SK-N-SH (cell line): ENCODE measurements around the gene ATP1A4. TPM values are rescaled to one million over a fixed set of nuclear protein-coding genes. Genes with fewer than 3 reads are reported as not detected.

Experiments used
- CTCF ChIA-PET: fragments of 300-600, 350-600 bp; formaldehyde crosslinking; extraction: SDS; loops from one replicate; lab custom pipeline; 2021; lab: Yijun Ruan, JAX
- POLR2A ChIA-PET: fragments of 350-600 bp; sonication (Branson Sonifier 250); formaldehyde crosslinking; extraction: SDS; loops from one replicate; lab custom pipeline; 2020; ENCODE audit warnings: antibody characterized with exemption, inconsistent platforms; lab: Yijun Ruan, JAX
- DNase-seq: peaks from one replicate; pipeline ENCODE4 v3.0.0; 2012
- H2AFZ ChIP-seq: fragments of 200-600 bp; sonication (generic); 2 replicates; pipeline ENCODE4 v1.8.1; 2016; ENCODE audit warnings: antibody characterized with exemption, mild to moderate bottlenecking, low read depth
- H3F3A ChIP-seq: fragments of 200-600 bp; sonication (generic); replicated peaks from 2 replicates; pipeline ENCODE3; 2016; ENCODE audit warnings: antibody characterized with exemption, mild to moderate bottlenecking; ENCODE audit not compliant: insufficient read depth
- H3K27ac ChIP-seq, 2 experiments: fragments of 200-500 bp in 1 of 2; fragments of 200-600 bp in 1 of 2; sonication (Bioruptor generic) in 1 of 2; sonication (generic), shearing (Covaris generic) in 1 of 2; 2 replicates each; pipeline versions ENCODE4 v1.5.1 to v1.6.1; 2014 to 2016; ENCODE audit warnings: low read depth in 2 of 2, inconsistent platforms in 1 of 2, low read length in 1 of 2, mild to moderate bottlenecking in 1 of 2, mixed read lengths in 1 of 2
- H3K27me3 ChIP-seq: fragments of 200-600 bp; sonication (generic), shearing (Covaris generic); 2 replicates; pipeline ENCODE4 v1.6.1; 2016; ENCODE audit warnings: mixed run types; ENCODE audit not compliant: insufficient read depth
- H3K36me3 ChIP-seq, 2 experiments: fragments of 200-500 bp in 1 of 2; fragments of 200-600 bp in 1 of 2; sonication (Bioruptor generic) in 1 of 2; sonication (generic) in 1 of 2; replicated peaks in 1 of 2; 2 replicates each; pipeline versions ENCODE3 to v1.5.1; 2014 to 2016; ENCODE audit warnings: low read length in 1 of 2, mild to moderate bottlenecking in 1 of 2; ENCODE audit not compliant: insufficient read depth in 2 of 2, control insufficient read depth in 1 of 2
- H3K4me1 ChIP-seq, 2 experiments: fragments of 200-500 bp in 1 of 2; fragments of 200-600 bp in 1 of 2; sonication (Bioruptor generic) in 1 of 2; sonication (generic), shearing (Covaris generic) in 1 of 2; 2 replicates each; pipeline versions ENCODE4 v1.5.1 to v1.6.1; 2014 to 2016; ENCODE audit warnings: low read depth in 1 of 2, low read length in 1 of 2, mixed run types in 1 of 2; ENCODE audit not compliant: insufficient read depth in 2 of 2, control insufficient read depth in 1 of 2
- H3K4me2 ChIP-seq: fragments of 200-600 bp; sonication (generic), shearing (Covaris generic); 2 replicates; pipeline ENCODE4 v1.6.1; 2017; ENCODE audit warnings: mixed run types
- H3K4me3 ChIP-seq, 2 experiments: fragments of 200-500 bp in 1 of 2; fragments of 200-600 bp in 1 of 2; sonication (Bioruptor generic) in 1 of 2; sonication (generic), shearing (Covaris generic) in 1 of 2; 2 replicates each; pipeline versions ENCODE4 v1.5.1 to v1.8.1; 2014 to 2016; ENCODE audit warnings: low read depth in 2 of 2, inconsistent platforms in 1 of 2, low read length in 1 of 2, mild to moderate bottlenecking in 1 of 2, mixed read lengths in 1 of 2, moderate library complexity in 1 of 2
- H3K79me2 ChIP-seq: fragments of 200-600 bp; sonication (generic); 2 replicates; pipeline ENCODE4 v1.8.1; 2017; ENCODE audit warnings: mild to moderate bottlenecking; ENCODE audit not compliant: insufficient read depth
- H3K9ac ChIP-seq: fragments of 200-600 bp; sonication (generic); 2 replicates; pipeline ENCODE4 v1.6.1; 2017; ENCODE audit warnings: mixed run types
- H3K9me2 ChIP-seq: fragments of 200-600 bp; sonication (generic); 2 replicates; pipeline ENCODE4 v1.6.1; 2017; ENCODE audit warnings: mixed run types
- H3K9me3 ChIP-seq: fragments of 200-600 bp; sonication (generic); 2 replicates; pipeline ENCODE4 v1.6.1; 2017; ENCODE audit warnings: mixed run types, mild to moderate bottlenecking, moderate library complexity
- H4K20me1 ChIP-seq: fragments of 200-600 bp; sonication (generic); 2 replicates; pipeline ENCODE4 v1.6.1; 2017; ENCODE audit warnings: mild to moderate bottlenecking, mixed run types; ENCODE audit not compliant: insufficient read depth
- CHD2 ChIP-seq: fragments of 150-350 bp; IDR thresholded peaks from 2 replicates; pipeline ENCODE4 v1.6.1; 2018; ENCODE audit warnings: low read length; ENCODE audit not compliant: partially characterized antibody
- ELF1 ChIP-seq: IDR thresholded peaks from 2 replicates; pipeline ENCODE4 v1.4.0; 2012
- EP300 ChIP-seq, 2 experiments: IDR thresholded peaks; 2 replicates each; pipeline versions ENCODE4 v1.4.0 to v1.6.1; 2012; ENCODE audit warnings: borderline replicate concordance in 1 of 2, low read depth in 1 of 2, low read length in 1 of 2
- EZH2phosphoT487 ChIP-seq: fragments of 200-600 bp; sonication (generic); IDR thresholded peaks from 2 replicates; pipeline ENCODE4 v1.6.1; 2017; ENCODE audit warnings: low read depth, mixed run types, mild to moderate bottlenecking, antibody characterized with exemption, moderate library complexity, borderline replicate concordance
- FOSL2 ChIP-seq: IDR thresholded peaks from 2 replicates; pipeline ENCODE4 v1.4.0; 2012; ENCODE audit warnings: low read depth, mild to moderate bottlenecking, moderate library complexity, borderline replicate concordance
- FOXJ3 ChIP-seq: sonication (generic); formaldehyde crosslinking; IDR thresholded peaks from 2 replicates; pipeline ENCODE4 v1.5.1; 2020; ENCODE audit warnings: mild to moderate bottlenecking, missing genetic modification reagents
- GABPA ChIP-seq: IDR thresholded peaks from 2 replicates; pipeline ENCODE4 v1.4.0; 2012; ENCODE audit warnings: low read depth, mild to moderate bottlenecking
- GATA2 ChIP-seq: sonication (generic); formaldehyde crosslinking; IDR thresholded peaks from 2 replicates; pipeline ENCODE4 v1.5.0; 2020; ENCODE audit warnings: mild to moderate bottlenecking, missing genetic modification reagents
- JUND ChIP-seq: IDR thresholded peaks from 2 replicates; pipeline ENCODE4 v1.4.0; 2012
- MXI1 ChIP-seq: IDR thresholded peaks from 2 replicates; pipeline ENCODE4 v1.6.1; 2012; ENCODE audit warnings: mild to moderate bottlenecking, low read depth, low read length, improper control_type of control experiment
- RAD21 ChIP-seq: IDR thresholded peaks from 2 replicates; pipeline ENCODE4 v1.6.1; 2012; ENCODE audit warnings: mild to moderate bottlenecking, low read length
- RFX5 ChIP-seq: IDR thresholded peaks from 2 replicates; pipeline ENCODE4 v1.6.1; 2012; ENCODE audit warnings: mild to moderate bottlenecking, improper control_type of control experiment, low read length
- TCF12 ChIP-seq: IDR thresholded peaks from 2 replicates; pipeline ENCODE4 v1.4.0; 2012
- TEAD4 ChIP-seq: IDR thresholded peaks from 2 replicates; pipeline ENCODE4 v1.4.0; 2012; ENCODE audit warnings: mild to moderate bottlenecking, borderline replicate concordance; ENCODE audit not compliant: insufficient read depth
- YY1 ChIP-seq: IDR thresholded peaks from 2 replicates; pipeline ENCODE4 v1.4.0; 2012; ENCODE audit warnings: low read depth, mild to moderate bottlenecking
- WGBS: methylation state at CpG from one replicate; pipeline ENCODE4 v1.1.6; 2017; ENCODE audit warnings: low lambda C conversion rate; 5-methylcytosine and 5-hydroxymethylcytosine counted together
- polyA plus RNA-seq, 3 experiments: library from polyadenylated mRNA; depleted of rRNA; stranded (reverse); fragments of >200 nt; gene quantifications; 2 replicates each; pipeline ENCODE4 v1.2.3, GENCODE V29; 2012
- TF ChIP-seq, protein P1 (sequence below): fragments of 200-600 bp; sonication (generic); IDR thresholded peaks from 2 replicates; pipeline ENCODE4 v1.6.1; 2017; ENCODE audit warnings: antibody characterized with exemption, mild to moderate bottlenecking, moderate library complexity
- TF ChIP-seq, protein P2 (sequence below): IDR thresholded peaks from 2 replicates; pipeline ENCODE4 v1.4.0; 2012; ENCODE audit warnings: low read depth
- TF ChIP-seq, protein P3 (sequence below): IDR thresholded peaks from 2 replicates; pipeline ENCODE4 v1.4.0; 2012; ENCODE audit warnings: low read depth, borderline replicate concordance
- TF ChIP-seq, protein P4 (sequence below): IDR thresholded peaks from 2 replicates; pipeline ENCODE4 v1.4.0; 2012; ENCODE audit warnings: low read depth, borderline replicate concordance

Gene ATP1A4
- polyA plus RNA-seq, 1 of the 3 experiments (the other 2 are of a cell fraction): not detected

DNA sequence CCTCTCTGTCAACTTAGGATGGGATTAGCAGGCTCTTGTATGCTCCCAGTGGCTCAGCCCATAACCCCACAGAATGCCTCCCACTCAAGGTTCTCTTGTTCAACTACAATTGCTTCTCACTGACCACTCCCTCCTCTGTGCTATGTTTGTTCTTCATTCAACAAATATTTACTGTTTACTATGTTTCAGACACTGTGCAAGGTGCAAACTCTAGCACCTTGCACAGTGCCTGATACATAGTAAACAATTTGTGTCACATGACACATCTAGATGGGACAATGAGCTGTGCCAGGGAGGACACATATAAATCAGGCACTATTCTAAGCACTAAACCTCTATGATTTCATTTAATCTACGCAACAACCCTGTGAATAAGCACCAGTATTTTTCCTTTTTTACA, 20.5 kb upstream of the ATP1A4 start:
- ChIA-PET CTCF (interaction anchor here (1.2 to 2.3 kb wide), 4 partner anchors 46 to 121 kb away, joined by 3 to 11 read pairs (median 6); no protein-coding TSS in a partner anchor), POLR2A (no interaction called here)
- 0 out of 2 replicates have a peak, but pooled peaks cover 4% of the 10 kb centered on the region for H3K27me3 ChIP-seq
- TF ChIP-seq, protein P1, sequence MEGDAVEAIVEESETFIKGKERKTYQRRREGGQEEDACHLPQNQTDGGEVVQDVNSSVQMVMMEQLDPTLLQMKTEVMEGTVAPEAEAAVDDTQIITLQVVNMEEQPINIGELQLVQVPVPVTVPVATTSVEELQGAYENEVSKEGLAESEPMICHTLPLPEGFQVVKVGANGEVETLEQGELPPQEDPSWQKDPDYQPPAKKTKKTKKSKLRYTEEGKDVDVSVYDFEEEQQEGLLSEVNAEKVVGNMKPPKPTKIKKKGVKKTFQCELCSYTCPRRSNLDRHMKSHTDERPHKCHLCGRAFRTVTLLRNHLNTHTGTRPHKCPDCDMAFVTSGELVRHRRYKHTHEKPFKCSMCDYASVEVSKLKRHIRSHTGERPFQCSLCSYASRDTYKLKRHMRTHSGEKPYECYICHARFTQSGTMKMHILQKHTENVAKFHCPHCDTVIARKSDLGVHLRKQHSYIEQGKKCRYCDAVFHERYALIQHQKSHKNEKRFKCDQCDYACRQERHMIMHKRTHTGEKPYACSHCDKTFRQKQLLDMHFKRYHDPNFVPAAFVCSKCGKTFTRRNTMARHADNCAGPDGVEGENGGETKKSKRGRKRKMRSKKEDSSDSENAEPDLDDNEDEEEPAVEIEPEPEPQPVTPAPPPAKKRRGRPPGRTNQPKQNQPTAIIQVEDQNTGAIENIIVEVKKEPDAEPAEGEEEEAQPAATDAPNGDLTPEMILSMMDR: no peak
- TF ChIP-seq, protein P2, sequence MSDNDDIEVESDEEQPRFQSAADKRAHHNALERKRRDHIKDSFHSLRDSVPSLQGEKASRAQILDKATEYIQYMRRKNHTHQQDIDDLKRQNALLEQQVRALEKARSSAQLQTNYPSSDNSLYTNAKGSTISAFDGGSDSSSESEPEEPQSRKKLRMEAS: no peak
- no peak for TF ChIP-seq YY1
- TF ChIP-seq GABPA: no peak
- TF ChIP-seq GATA2 (CRISPR knock-in tag): no peak
- no peak for TF ChIP-seq FOXJ3 (CRISPR knock-in tag)
- TF ChIP-seq CHD2: no peak
- no peak for TF ChIP-seq RAD21
- TF ChIP-seq, protein P3, sequence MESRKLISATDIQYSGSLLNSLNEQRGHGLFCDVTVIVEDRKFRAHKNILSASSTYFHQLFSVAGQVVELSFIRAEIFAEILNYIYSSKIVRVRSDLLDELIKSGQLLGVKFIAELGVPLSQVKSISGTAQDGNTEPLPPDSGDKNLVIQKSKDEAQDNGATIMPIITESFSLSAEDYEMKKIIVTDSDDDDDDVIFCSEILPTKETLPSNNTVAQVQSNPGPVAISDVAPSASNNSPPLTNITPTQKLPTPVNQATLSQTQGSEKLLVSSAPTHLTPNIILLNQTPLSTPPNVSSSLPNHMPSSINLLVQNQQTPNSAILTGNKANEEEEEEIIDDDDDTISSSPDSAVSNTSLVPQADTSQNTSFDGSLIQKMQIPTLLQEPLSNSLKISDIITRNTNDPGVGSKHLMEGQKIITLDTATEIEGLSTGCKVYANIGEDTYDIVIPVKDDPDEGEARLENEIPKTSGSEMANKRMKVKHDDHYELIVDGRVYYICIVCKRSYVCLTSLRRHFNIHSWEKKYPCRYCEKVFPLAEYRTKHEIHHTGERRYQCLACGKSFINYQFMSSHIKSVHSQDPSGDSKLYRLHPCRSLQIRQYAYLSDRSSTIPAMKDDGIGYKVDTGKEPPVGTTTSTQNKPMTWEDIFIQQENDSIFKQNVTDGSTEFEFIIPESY: no peak
- TF ChIP-seq, protein P4, sequence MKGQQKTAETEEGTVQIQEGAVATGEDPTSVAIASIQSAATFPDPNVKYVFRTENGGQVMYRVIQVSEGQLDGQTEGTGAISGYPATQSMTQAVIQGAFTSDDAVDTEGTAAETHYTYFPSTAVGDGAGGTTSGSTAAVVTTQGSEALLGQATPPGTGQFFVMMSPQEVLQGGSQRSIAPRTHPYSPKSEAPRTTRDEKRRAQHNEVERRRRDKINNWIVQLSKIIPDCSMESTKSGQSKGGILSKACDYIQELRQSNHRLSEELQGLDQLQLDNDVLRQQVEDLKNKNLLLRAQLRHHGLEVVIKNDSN: no peak
- no peak for TF ChIP-seq EP300 (IDR thresholded peaks at IDR 0.05; ENCODE audit: borderline replicate concordance in 1 of 2, low read depth in 1 of 2, low read length in 1 of 2)
- TF ChIP-seq TEAD4: no peak
- TF ChIP-seq EZH2phosphoT487: no peak
- no peak for TF ChIP-seq FOSL2
- no peak for TF ChIP-seq TCF12
- no peak for TF ChIP-seq RFX5
- TF ChIP-seq MXI1: no peak
- TF ChIP-seq ELF1: no peak
- TF ChIP-seq JUND: no peak
- no peaks in the 10 kb centered on the region for H3K9me3 ChIP-seq
- no peak overlapping the region for H2AFZ ChIP-seq
- H3K9ac ChIP-seq: no peak overlapping the region
- no peaks in the 10 kb centered on the region for H3K79me2 ChIP-seq
- H4K20me1 ChIP-seq: no peaks in the 10 kb centered on the region
- H3K4me2 ChIP-seq: no peak overlapping the region
- no peak overlapping the region for H3K27ac ChIP-seq
- no peak for DNase-seq
- H3K9me2 ChIP-seq: no peaks in the 10 kb centered on the region
- no peaks in the 10 kb centered on the region for H3K36me3 ChIP-seq
- WGBS: 64% methylated on average over 1 of the region's 1 CpG
- H3F3A ChIP-seq: no peaks in the 10 kb centered on the region
- H3K4me1 ChIP-seq: no peaks in the 10 kb centered on the region
- H3K4me3 ChIP-seq: no peak overlapping the region
